Retinal pigment epithelial cell (primary cell): Measurements from ENCODE around the gene RBMS3.

Experiments
- DNase-seq: peaks from one replicate; pipeline ENCODE4 v3.0.0-alpha.2; 2010; ENCODE audit warnings: low read depth
- H3K4me3 ChIP-seq: 2 replicates; pipeline ENCODE4 v1.5.1; 2011; ENCODE audit warnings: mild to moderate bottlenecking, low read length, control low read depth, moderate library complexity
- TF ChIP-seq, protein P1 (sequence below): conservative IDR thresholded peaks from 2 replicates; pipeline ENCODE4 v1.5.1; 2011; ENCODE audit warnings: low read depth, low read length, control low read depth, inconsistent platforms

Gene RBMS3

DNA sequence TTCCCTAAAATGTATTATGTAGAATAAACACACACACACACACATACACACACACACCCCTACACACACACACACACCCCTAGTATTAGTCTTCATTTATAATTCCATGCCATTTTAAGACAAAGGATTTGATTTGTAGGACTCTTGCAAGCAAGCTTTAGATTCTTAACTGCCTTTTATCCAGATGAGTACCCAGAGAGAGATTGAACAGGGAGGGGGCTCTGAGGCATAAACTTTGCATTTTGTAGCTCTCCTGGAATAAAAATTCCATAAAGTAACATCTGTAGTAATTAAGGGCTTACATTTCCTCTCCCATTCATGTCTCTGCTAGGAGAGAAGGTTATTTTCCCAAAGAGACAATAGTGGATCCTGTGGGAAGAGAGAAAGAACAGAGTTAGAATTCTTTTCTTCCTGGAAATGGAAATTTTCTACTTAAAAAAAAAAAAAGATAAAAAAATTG, 479.4 kb downstream of the RBMS3 start:
- no peak overlapping the region for H3K4me3 ChIP-seq
- TF ChIP-seq, protein P1, sequence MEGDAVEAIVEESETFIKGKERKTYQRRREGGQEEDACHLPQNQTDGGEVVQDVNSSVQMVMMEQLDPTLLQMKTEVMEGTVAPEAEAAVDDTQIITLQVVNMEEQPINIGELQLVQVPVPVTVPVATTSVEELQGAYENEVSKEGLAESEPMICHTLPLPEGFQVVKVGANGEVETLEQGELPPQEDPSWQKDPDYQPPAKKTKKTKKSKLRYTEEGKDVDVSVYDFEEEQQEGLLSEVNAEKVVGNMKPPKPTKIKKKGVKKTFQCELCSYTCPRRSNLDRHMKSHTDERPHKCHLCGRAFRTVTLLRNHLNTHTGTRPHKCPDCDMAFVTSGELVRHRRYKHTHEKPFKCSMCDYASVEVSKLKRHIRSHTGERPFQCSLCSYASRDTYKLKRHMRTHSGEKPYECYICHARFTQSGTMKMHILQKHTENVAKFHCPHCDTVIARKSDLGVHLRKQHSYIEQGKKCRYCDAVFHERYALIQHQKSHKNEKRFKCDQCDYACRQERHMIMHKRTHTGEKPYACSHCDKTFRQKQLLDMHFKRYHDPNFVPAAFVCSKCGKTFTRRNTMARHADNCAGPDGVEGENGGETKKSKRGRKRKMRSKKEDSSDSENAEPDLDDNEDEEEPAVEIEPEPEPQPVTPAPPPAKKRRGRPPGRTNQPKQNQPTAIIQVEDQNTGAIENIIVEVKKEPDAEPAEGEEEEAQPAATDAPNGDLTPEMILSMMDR = no peak
- DNase-seq = no peak

DNA sequence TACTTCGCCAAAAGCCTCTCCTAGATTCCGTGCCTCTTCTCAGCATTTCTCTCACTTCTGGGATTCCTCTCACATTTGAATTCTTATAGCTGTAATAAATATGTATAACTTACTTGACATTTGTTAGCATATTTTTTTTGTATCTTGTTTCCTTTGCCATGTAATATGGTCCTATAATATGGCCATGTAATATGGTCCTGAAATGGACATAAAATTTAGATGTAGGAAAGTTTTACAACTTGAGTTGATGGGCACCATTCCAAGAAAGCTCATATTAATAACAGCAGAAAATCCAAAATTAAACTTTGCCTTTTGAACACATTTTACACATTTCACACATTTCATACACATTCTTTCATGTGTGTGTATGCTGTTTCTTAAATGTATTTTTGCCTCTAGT, 480.6 kb downstream of the RBMS3 start:
- TF ChIP-seq, protein P1 = no peak
- no peak for DNase-seq

DNA sequence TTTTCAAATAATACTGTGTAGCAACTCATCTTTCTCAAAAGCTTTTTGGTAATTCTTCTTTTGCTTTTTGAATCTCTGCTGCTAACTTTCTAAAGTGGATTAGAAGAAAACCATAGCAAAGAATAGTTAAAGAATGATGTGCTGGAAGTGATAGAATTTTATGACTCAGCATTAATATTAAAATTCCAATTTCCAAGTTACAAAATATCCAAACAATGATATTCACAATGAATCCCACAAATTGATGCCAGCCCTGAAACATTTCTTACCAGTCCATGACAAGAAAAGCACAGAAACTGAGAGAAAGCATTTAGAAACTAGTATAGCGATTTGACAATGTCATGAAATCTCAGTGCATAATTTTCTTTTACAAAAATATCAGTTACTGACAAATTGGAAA, 482.2 kb downstream of the RBMS3 start:
- no peak overlapping the region for H3K4me3 ChIP-seq
- TF ChIP-seq, protein P1 = no peak
- DNase-seq = no peak

More for the DNA sequence above, 480.6 kb downstream of the RBMS3 start:
- no peak overlapping the region for H3K4me3 ChIP-seq

DNA sequence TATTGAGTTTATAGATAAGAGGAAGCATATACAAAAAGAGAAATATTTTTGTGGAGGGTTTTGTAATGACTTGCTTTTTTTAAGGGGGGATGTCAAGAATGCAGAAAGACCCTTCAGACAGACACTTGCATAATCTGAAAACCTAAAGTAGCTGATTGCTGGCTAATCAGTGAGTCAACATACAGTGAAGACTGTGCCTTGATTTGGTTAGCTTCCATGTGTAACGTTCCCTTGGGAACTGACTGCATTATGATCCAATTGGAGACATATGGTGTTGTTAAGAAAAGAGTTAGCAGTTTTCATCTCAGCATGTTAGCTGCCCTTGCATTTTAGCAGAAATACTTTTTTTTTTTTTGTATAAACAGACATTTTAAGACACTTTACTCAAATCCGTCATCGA, 483.2 kb downstream of the RBMS3 start:
- TF ChIP-seq, protein P1 = no peak
- no peak for DNase-seq
- no peak overlapping the region for H3K4me3 ChIP-seq

DNA sequence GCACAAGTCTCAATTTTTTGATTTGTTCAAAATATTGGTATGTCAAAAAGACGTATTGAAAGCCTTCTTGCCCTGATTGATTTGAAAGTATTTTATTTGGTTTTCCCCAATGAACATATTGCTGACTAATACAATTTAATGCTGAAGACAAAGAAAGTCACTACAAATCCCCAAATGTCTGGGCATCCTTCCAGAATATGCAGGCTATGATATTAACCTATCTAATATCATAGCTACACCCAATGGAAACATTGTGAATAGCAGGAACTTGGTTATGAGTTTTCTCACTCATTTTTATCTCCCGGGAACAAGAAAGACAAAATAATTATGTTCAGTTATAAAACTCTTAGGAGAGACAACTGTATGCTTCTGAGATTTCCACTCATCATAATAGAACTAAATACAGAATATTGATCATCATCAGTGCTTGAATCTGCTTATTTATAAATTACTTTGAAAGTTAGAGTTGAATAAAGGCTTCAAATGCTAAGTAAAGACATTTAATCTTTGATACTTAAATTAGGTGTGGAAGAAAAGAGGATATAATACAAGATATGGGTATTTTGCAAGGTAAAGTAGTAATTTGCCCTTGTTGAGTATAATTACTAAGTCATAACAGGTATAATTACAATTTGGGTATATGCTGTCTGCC, 483.9 kb downstream of the RBMS3 start:
- TF ChIP-seq, protein P1 = peak; percentile 79
- DNase-seq = peak; percentile 80
- H3K4me3 ChIP-seq = no peak overlapping the region

DNA sequence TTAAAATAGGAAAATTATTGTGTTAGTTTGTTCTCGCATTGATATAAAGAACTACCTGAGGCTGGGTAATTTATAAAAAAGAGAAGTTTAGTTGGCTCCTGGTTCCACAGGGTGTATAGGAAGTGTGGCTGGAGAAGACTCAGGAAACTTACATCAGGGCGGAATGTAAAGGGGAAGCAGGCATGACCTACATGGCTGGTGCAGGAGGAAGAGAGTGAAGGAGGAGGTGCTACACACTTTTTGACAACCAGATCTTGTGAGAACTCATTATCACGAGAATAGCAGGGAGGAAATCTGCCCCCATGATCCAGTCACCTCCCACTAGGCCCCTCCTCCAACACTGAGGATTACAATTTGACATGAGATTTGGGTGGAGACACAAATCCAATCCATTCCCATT, 490.7 kb downstream of the RBMS3 start:
- DNase-seq = no peak
- TF ChIP-seq, protein P1 = no peak
- no peak overlapping the region for H3K4me3 ChIP-seq

DNA sequence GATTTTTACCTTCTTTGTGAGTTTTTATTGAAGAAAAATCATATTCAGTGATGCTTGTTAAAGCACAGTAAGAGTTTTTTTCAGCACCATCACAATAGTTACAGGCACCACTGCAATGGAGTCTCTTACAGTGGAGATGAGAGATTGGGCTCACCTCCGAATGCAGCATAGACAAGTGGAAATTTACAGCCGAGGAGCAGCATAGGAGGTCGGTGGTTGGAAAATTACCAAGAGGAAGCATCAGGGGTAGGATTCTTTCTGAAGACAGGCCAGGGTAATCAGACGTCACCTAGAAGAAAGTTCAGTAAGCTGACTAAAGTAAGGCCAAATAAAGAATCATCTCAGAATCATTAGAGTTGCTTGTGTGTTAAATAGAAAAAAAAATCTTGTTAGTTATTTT, 491.6 kb downstream of the RBMS3 start:
- no peak overlapping the region for H3K4me3 ChIP-seq
- TF ChIP-seq, protein P1 = no peak
- DNase-seq = no peak
